ENCODE data around the gene TMEM183A.
A peak's percentile ranks its signal among the peaks of the same experiment; 100 is the strongest.
"Not testable (repeated sequence)": the region's sequence is repeated elsewhere in the genome, so short reads cannot be mapped to it uniquely, and the experiment has no call there.

TMEM183A gene, protein sequence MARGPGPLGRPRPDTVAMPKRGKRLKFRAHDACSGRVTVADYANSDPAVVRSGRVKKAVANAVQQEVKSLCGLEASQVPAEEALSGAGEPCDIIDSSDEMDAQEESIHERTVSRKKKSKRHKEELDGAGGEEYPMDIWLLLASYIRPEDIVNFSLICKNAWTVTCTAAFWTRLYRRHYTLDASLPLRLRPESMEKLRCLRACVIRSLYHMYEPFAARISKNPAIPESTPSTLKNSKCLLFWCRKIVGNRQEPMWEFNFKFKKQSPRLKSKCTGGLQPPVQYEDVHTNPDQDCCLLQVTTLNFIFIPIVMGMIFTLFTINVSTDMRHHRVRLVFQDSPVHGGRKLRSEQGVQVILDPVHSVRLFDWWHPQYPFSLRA

DNA sequence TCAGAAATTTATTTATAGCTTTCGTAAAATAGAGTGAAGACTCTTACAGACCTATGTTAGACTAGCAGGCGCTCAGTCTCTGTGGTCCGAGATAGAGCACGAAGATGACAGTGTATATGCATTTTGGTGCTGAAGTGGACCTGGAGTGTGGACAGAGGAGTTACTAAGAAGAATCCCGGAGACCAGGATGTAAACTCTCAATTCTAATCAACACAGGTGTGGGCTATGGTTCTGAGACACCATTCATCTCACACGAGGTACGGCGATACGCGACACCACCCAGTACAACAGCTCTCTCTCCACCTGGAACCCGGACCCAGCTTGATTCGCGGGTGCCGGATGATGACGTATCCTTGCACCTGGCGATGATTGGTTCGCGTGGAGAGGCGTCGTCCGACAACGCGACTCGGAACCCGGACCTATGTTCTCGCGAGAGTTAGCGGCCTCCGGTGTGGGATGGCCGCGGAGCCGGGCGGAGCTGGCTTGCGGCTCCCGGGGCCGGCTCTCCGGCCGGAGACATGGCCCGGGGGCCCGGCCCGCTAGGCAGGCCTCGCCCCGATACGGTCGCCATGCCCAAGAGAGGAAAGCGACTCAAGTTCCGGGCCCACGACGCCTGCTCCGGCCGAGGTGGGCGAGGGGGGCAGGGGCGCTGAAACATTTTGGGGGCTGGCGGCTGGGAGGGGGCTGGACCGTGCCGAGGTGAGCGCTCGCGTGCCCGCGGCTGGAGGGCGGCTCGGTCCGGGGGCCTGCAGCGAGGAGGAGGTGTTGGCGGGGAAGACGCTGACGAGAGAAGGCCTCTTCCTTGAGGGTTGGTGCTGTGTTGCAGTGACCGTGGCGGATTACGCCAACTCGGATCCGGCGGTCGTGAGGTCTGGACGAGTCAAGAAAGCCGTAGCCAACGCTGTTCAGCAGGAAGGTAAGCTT is at the start of gene TMEM183A:
Gene TMEM183A, plus strand, starts transcription at position 427 of the 924 bp plus-strand sequence. Its CDS starts 92 bp downstream, at position 519.
- peak; percentile 80 to 92 (median 91) for DNase-seq (ENCODE audit: low read depth in 3 of 3)

- peak; percentile 87 to 91 (median 91) for DNase-seq (ENCODE audit: low read depth in 3 of 3)
Measured at GRCh38 chr1:202957733-202958543, 49.2 kb upstream of the TMEM183A start, which contains the start of gene ADIPOR1. Gene ADIPOR1 (minus strand): TSS chr1:202958312. CDS start chr1:202951070, 7,242 bp downstream.

- no peak for DNase-seq (ENCODE audit: low read depth in 3 of 3)
Measured at GRCh38 chr1:202958544-202959275, 48.5 kb upstream of the TMEM183A start.

- no peak for DNase-seq (ENCODE audit: low read depth in 3 of 3)
Measured at GRCh38 chr1:202959276-202959620, 47.9 kb upstream of the TMEM183A start.

DNA sequence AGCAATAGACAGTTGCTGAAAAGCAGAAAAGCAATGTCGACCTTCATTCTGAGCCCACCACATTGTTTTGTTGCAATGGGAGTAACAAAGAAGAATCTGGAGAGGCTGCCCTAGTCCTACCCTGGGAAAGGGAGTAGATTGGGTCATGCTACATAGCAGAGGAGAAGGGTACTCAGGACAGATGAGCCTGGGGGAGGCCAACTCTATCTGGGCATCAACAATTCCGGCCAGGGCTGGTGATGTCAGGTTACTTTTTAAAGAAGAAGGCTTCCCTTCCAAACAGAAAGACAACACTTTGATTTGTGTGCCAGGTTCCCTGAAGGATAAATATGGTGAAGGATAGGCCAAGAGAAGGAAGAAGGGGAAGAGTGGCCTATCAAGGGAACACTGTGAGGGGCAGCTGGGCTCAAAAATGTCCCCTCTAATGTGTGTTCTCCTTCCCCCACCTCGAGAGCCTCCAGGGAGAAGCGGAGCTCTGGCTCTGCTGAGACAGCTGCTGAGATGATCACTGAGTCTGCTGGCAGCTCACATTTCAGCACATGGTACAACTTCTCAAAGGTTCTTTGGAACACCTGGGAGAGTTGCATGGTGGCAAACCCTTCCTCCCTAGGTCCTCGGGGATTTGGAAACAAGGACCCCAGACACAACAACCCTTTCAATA is 45.8 kb upstream of the TMEM183A start:
- DNase-seq (ENCODE audit: low read depth in 3 of 3), result no peak

DNA sequence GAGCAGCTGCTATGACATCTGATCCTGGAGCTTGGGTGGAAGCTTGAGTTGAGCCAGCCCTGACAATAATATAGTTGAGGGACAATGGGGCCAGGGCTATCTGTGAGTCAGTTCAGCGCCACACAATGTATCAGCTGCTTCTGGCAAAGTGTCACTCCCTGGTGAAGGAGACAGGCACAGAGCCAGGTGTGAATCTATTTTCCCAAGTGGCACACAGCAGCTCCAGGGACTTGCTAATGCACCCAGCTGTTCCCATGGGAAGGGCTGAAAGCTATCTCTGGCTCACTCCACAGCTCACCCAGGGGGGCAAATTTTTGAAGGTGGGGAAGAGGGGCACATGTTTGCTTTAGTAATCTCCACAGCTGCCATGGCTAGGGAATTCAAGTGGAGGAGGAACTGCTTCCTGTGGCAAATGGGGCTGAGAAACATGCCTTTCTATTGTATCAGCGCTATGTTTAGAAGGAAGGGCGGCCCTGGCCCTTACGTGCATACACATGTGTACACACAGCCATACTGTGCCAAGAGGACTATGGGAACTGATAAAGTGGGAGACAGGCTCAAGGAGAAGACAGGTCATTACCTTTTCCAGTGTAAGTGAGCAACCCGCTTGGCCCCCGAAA is 42.3 kb upstream of the TMEM183A start:
- no peak for DNase-seq (ENCODE audit: low read depth in 3 of 3)

- DNase-seq (ENCODE audit: low read depth in 3 of 3), result no peak
Measured at GRCh38 chr1:202965422-202965821, 41.8 kb upstream of the TMEM183A start.

DNA sequence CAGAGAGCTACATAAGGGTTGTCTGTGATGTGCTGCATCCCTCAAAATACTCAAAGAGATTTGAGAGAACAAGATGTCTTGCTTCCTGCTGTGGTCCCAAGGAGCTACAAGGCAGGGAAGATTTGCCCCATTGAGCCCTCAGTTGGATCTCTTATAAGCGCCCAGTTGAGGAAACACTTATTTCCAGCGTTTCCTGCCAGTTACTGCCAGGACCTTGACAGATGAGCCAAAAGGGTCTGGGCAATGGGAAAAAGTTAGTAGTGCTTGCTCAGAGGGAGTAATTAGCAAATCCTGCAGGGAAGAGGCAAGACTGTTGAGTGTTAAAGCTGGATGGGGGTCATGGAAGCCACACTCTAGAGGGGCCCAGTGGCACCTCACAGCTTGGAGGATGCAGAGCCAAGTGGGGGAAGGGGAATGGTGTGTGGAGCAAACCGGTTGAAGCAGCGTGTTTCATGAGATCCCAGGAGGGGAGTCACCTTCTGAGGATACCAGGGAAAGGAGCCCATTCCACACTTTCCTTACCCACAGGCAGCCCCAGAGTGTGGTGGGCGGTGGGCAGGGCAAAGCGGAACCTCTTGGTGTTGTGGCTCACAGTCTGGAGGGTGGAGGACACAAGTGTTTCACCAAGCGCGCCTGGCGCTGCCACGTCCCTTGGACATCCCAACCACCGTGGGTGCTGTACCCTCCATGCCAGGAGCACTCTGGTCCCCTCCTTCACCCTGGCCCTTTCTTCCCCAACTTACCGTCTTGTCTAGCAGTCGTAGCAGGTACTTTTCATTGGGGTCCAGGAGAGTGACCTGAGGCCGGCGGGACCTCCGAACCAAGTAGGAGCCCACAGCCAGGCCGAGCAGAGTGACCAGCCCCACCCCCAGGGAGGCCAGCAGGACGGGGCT is 40.9 kb upstream of the TMEM183A start:
- no peak for DNase-seq (ENCODE audit: low read depth in 3 of 3)

DNA sequence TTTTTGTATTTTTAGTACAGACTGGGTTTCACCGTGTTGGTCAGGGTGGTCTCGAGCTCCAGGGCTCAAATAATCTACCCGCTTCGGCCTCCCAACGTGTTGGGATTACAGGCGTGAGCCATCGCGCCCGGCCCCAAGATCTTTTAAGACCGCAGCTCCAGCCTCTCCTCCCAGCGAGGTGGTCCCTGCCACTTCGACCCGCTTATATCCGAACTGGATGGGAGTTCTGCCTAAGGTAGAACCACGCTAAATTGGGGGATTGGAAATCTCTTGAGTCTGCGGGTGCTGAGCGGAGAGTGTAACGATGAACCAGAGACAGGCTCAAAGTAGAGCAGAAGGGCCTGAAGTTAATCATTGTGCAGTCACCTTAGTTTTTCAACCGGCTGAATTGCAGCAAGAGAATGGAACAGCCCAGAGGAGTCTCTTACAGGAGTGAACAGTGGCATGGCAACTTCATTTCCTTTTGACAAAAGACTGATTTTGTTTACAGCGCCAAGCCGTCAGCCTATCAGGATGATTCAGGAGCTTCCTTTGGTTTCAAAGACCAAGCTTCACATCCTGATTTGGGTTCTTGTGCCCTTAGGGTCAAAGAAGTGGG is 39.4 kb upstream of the TMEM183A start:
- no peak for DNase-seq (ENCODE audit: low read depth in 3 of 3)

- DNase-seq (ENCODE audit: low read depth in 3 of 3), result no peak
Measured at GRCh38 chr1:202968351-202968750, 38.8 kb upstream of the TMEM183A start.

DNA sequence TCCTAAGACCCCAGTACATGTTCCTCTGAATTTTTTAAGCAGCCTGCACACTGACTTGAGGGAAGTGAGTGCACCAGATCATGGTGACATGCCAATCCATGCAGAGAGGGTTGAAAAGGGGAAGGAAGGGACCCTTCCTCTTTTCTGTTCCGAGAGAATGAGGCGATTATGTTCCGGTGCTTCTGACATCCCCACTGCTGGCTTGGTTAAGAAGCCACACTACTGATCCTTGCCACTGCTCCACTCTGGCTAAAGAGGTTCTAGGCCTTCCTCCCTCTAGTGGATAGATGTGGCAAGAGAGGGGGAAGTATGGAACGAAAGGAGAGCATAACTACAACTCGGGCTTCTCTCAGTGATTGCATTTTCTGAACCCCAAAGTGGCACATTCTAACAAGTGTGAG is 38.3 kb upstream of the TMEM183A start:
- no peak for DNase-seq (ENCODE audit: low read depth in 3 of 3)

GRCh38 chr1:202972046-202972445 is 35.1 kb upstream of the TMEM183A start:
- no peak for DNase-seq (ENCODE audit: low read depth in 3 of 3)

DNA sequence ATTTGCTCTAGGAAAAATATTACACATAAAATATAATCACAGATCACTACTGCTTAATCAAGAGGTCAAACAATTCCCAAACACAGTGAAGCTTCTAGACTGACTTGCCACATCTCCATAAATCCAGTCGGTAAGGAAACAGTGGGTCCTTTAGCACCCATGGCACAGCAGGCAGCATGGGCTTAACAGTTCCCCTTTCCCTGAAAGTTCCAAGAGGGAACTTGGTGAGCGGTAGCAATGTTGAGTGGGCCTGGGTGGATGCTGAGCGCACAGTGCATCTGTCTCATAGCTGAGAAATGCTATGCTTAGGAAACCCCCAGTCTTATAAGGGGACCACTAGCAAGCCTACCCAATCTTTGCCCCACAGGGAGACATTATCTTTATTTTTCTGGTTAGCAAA is 32.3 kb upstream of the TMEM183A start:
- no peak for DNase-seq (ENCODE audit: low read depth in 3 of 3)

DNA sequence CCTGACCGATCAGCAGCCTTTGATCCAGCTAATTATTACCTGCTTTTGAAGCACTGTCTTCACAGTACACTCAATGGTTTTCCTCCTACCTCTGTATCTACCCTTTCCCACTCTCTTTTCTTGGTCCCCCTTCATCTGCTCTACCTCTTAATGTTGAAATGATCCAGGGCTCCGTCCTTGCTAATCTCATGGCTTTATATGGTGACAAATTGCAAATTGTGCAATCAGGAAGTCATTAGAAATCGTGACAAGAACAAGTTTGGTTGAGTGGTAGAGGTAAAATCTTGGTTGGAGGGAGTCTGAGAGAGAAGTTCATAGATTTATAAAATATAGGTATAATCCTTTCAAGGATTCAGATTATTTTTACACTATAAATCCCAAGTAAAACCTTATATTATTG is 30.5 kb upstream of the TMEM183A start:
- DNase-seq (ENCODE audit: low read depth in 3 of 3), result no peak

- DNase-seq (ENCODE audit: low read depth in 3 of 3), result no peak
Measured at GRCh38 chr1:202979459-202979858, 27.7 kb upstream of the TMEM183A start.

DNA sequence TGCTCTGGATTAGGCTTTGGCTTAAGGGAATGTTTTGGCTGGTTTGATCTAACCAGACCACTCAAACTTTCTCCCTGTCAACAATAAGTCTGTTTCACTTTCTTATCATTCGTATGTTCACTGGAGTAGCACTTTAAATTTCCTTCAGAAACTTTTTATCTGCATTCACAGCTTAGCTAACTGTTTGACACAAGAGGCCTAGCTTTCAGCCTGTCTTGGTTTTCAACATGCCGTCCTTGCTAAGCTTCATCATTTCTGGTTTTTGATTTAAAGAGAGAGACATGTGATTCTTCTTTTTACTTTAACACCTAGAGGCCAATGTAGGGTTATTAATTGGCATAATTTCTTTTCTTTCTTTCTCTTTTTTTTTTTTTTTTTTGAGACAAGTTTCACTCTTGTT is 25.2 kb upstream of the TMEM183A start:
- no peak for DNase-seq (ENCODE audit: low read depth in 3 of 3)

GRCh38 chr1:202982715-202983430 is 24.3 kb upstream of the TMEM183A start:
- no peak for DNase-seq (ENCODE audit: low read depth in 3 of 3)

DNA sequence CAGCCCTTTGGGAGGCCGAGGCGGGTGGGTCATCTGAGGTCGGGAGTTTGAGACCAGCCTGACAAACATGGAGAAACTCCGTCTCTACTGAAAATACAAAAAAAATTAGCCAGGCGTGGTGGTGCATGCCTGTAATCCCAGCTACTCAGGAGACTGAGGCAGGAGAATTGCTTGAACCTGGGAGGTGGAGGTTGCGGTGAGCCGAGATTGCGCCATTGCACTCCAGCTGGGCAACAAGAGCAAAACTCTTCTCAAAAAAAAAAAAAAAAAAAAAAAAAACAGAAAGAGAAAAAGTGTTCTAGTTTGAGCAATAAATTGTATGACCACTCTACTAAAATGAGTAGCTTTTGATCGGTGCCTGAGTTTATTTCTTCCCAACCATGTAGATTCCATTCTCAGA is 21.1 kb upstream of the TMEM183A start:
- not testable (repeated sequence) for DNase-seq (ENCODE audit: low read depth in 3 of 3)
